Endometrium (tissue), 2 donors: Measurements from ENCODE around the gene RTN4RL1.
"Not testable (repeated sequence)": the region's sequence is repeated elsewhere in the genome, so short reads cannot be mapped to it uniquely, and the experiment has no call there.

Source experiments
- FAIRE-seq: peaks from 2 replicates; lab custom pipeline; 2012; peaks lifted over from hg19 to GRCh38; lab: Jason Lieb, UNC
- donor health status: control.
- donor health status: control.

Gene RTN4RL1

GRCh38 chr17:2025622-2026309 lies 632 bp upstream of the RTN4RL1 start:
- FAIRE-seq, result no peak

- no peak for FAIRE-seq
Measured at GRCh38 chr17:2024572-2025219, 438 bp downstream of the RTN4RL1 start.

GRCh38 chr17:2023692-2024571 lies 1.2 kb downstream of the RTN4RL1 start:
- no peak for FAIRE-seq

DNA sequence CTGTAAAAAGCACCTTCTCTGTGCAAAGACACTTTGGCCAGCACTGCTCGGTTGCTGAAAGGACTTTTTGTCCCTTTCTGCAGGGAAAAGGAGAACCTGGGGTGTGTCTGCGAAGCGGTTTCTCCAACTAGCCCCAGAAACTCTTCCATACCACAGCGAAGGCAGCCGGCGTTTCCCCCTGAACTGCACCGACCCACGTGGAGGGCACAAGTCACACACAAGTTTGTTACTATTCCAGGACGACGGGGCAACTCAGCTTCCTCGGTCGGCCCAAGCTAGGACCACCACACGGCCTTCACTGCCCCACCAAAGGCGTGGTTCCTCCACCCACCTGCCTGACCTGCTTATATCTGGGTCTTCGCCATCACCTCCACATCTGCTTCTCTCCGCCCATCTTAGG lies 1.9 kb downstream of the RTN4RL1 start:
- no peak for FAIRE-seq

GRCh38 chr17:2022647-2023240 lies 2.4 kb downstream of the RTN4RL1 start:
- FAIRE-seq, result no peak

- no peak for FAIRE-seq
Measured at GRCh38 chr17:2020721-2021120, 4.4 kb downstream of the RTN4RL1 start.

DNA sequence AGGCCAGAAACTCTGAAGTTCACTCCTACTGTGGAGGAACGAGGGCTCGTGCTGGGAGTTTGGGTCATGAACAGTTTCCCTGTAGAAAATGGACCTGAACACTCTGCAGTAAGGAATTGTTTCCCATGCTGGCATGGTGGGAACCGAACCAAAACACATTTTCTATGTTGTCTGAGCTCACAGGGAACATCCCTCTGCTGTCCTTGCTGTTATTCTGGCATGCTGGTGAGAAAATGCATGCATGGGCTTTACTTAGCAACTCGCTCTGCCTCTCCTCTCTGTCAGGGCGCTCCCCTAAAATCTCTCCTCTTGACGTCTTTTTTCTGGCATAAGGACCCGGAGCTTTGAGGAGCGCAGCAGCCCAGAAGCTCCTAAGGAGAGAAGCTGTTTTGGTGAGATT lies 5.4 kb downstream of the RTN4RL1 start:
- no peak for FAIRE-seq

GRCh38 chr17:2018716-2019510 lies 6.2 kb downstream of the RTN4RL1 start:
- no peak for FAIRE-seq

- no peak for FAIRE-seq
Measured at GRCh38 chr17:2017274-2017941, 7.7 kb downstream of the RTN4RL1 start.

GRCh38 chr17:2016494-2016893 lies 8.6 kb downstream of the RTN4RL1 start:
- no peak for FAIRE-seq

GRCh38 chr17:2015314-2015713 lies 9.8 kb downstream of the RTN4RL1 start:
- no peak for FAIRE-seq

DNA sequence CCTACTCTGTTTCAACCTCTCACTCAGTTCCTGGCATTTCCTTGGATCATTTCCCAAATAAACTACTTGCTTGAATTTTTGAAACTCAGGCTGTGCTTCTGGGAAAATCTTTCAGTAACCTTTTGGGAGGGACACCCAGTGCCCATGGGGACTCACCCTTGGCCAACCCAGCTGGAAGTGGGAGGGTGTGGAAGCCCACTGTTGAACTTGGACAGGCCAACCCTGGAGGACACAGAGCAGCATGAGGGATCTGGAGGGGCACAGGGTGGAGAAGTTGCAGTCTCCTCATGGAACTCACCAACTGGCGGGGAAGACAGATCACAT lies 11.2 kb downstream of the RTN4RL1 start:
- FAIRE-seq, result no peak

GRCh38 chr17:2013220-2013993 lies 11.7 kb downstream of the RTN4RL1 start:
- FAIRE-seq, result not testable (repeated sequence)

DNA sequence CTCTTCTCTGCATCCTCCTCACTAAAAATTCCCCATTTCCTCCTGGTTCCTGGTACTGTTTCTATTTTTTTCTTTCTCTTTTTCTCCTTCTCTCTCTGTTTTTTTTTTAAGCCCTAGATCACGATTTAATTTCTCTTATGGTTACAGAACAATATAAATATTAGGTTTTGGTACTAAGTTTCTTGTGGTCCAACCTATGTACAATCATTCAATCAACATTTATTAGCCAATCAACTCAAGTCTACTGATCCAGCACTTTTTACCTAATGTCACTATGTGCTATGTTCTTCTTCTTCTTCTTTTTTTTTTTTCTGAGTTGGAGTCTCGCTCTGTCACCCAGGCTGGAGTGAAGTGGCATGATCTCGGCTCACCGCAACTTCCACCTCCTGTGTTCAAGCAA lies 12.6 kb downstream of the RTN4RL1 start:
- FAIRE-seq, result no peak

- no peak for FAIRE-seq
Measured at GRCh38 chr17:2011411-2012371, 13.4 kb downstream of the RTN4RL1 start.

DNA sequence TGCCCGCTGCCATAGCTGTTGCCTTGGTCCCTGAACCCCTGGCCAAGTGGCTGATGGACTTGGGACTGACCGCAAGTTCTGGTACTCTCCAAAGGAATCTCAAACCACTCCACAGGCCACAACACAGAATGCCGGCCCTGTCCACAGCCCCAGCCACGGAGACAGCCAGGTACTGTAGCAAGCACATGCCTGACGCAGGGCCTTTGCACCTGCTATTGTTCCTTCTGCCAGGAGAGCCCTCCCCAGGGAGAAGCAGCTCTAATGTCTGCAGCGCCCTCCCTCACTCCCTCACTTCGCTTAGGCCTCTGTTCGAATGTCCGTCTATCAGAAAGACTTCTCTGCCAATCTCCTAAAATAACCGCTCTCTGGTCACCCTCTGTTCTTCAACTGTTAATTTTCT lies 15.4 kb downstream of the RTN4RL1 start:
- FAIRE-seq, result no peak

DNA sequence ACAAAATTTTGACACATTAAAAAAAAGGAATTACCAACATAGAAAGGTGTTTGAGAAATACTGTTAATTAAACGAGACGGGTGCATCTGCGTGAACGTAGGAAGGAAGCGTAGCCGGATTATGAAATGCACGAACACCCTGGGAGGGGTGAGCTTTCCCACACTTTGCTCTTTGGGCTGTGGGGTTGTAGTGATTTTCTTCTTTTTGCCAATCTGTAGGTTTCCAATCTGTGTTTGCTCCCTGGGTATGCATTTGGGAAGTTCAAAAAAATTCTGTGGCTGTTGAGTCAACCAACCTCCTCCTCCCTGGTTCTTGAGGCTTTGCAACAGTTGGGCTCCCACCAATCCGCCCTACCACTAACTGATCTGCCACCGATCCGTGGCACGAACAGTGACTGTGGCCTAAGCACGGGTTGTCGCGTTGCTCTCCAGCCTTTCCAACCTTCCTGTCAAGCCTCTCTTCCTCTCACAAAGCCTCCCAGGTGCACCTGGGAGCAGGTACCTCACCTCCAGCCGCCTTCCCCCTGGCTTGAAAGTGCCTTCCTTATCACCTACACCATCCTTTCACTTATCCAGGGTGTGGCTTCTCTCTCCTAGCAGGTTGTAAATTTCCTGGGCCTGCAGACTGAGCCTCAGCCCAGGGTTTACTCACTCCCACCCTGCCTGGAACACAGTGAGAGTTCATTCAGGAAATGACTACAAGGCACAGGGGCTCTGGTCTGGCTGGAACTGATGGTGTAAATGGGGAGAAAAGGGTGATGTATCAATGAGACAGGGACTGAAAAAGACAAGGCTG lies 16.6 kb downstream of the RTN4RL1 start:
- no peak for FAIRE-seq

GRCh38 chr17:2004435-2004952 lies 20.6 kb downstream of the RTN4RL1 start:
- FAIRE-seq, result no peak
